Adipose tissue (tissue), 3 donors: Measurements from ENCODE around the gene WDPCP. TPM values are rescaled to one million over a fixed set of nuclear protein-coding genes. Genes with fewer than 3 reads are reported as not detected.
"Not testable (repeated sequence)": the region's sequence is repeated elsewhere in the genome, so short reads cannot be mapped to it uniquely, and the experiment has no call there.

ENCODE experiments used
- H3K27ac ChIP-seq: one replicate; pipeline ENCODE4 v1.5.1; 2013; ENCODE audit warnings: low read depth, low read length
- WGBS, 3 donors: extraction: QIAGEN DNeasy Blood & Tissue Kit; methylation state at CpG; one replicate each; pipeline ENCODE4 v1.1.7; 2013; 5-methylcytosine and 5-hydroxymethylcytosine counted together
- polyA plus RNA-seq, 3 donors: library from polyadenylated mRNA; stranded (reverse); fragments of 200-250 nt; gene quantifications; one replicate each; pipeline ENCODE4 v1.2.3, GENCODE V29; 2013
- donor health status: healthy with polysubstance abuse.
- donor health status: Bipolar disorder and iron deficiency.
- donor health status: healthy.

The WDPCP gene
- polyA plus RNA-seq, 3 donors, result 1.5 to 2.9 (median 1.9) TPM

DNA sequence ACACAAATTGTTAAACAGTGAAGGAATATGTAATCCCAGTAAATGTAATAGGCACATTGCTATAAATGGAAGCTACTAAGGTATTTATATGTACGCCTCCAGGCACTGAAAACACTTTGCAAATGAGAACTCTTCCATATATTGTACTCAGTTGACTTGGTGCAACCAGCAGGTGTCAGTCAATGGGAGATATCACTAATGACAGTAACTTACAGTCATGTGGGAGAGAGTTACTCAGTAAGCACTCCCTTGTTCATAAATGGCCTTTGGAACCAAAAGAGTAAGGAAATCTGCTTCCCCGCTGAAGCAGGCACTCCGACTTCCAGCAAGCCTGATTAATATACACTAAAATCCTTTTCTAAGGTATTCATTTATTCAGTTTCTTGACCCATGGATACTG lies 6.4 kb upstream of the WDPCP start:
- WGBS, 3 donors, result 93 to 97% (median 96%) methylated on average over 3 of the region's 3 CpGs
- no peak overlapping the region for H3K27ac ChIP-seq

GRCh38 chr2:63591566-63592175 lies 3.4 kb upstream of the WDPCP start:
- H3K27ac ChIP-seq, result no peak overlapping the region
- 81 to 88% (median 81%) methylated on average over 3 of the region's 3 CpGs for WGBS, 3 donors

DNA sequence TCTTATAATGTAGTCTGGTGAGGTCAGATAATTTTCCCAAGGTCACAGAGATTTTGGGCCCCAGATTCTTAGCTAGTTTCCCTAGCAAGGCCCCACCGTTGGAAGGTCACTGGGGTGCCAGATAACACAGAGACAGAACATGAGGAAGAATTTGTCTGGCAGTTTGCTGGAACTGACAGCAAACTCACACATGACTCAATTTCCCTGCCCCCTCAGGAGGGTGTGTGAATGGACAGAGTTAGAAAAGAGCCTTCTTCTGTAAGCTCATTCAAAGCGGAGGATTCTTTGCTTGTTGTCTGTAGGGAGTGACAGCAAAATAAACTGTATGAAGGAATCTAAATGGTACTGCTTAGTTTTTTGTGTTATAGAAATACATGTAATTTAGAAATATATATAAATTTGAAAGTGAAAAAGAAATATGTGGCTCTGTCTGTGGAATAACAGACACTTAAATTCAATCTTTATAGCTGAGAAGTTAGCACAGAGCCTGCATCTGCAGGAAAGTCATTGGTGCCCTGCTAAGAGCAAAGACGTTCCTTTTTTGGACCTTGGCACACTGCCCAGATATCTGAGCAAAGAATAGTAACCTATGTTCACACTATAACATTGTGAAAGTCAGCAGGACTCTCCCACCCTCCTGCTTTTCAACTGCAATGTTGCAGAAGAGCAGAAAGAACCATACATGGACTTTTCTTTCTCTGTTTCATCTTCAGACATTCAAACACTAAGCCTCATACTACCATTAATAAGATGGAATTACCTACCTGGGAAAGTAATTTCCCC lies 2.5 kb upstream of the WDPCP start:
- whole genome bisulfite sequencing, 3 donors, result 39 to 46% (median 41%) methylated on average over 3 of the region's 3 CpGs
- H3K27ac ChIP-seq, result no peak overlapping the region

- no peak overlapping the region for H3K27ac ChIP-seq
- 3 to 7% (median 7%) methylated on average over 26 of the region's 26 CpGs for whole genome bisulfite sequencing, 3 donors
Measured at GRCh38 chr2:63589148-63589958, 1.1 kb upstream of the WDPCP start.

- 0 to 1% (median 0%) methylated on average over 29 to 33 of the region's 33 CpGs for WGBS, 3 donors
- no peak overlapping the region for H3K27ac ChIP-seq
Measured at GRCh38 chr2:63587814-63588384, 378 bp downstream of the WDPCP start.

- H3K27ac ChIP-seq, result no peak overlapping the region
- WGBS, 3 donors, result 94 to 97% (median 96%) methylated on average over 1 of the region's 1 CpG
Measured at GRCh38 chr2:63582873-63583272, 5.4 kb downstream of the WDPCP start.

DNA sequence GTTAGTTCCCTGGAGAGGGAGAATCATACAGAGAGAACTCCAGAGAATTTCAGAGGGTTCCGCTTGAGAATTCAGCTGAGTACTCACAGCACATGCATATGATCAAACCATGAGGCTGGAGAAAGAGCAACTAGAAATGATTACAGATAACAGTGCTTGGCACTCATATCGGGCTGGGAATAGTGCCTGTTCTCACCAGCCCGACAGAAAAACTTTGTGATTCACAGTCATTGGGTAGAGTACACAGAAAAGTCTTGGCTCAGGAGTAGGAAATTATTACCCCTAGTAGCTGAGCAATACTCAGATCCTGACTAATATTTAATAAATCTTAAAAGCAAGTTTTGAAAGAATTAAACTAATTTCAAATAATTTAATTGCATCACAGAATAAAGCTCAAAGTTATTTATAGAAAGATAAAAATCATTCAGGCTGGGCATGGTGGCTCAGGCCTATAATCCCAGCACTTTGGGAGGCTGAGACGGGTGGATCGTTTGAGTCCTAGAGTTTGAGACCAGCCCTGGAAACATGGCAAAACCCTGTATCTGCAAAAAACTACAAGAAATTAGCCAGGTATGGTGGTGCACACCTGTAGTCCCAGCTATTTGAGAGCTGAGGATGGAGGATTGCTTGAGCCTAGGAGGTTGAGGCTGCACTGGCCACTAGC lies 6.8 kb downstream of the WDPCP start:
- WGBS, 3 donors, result 49 to 65% (median 63%) methylated on average over 5 of the region's 5 CpGs
- no peak overlapping the region for H3K27ac ChIP-seq

DNA sequence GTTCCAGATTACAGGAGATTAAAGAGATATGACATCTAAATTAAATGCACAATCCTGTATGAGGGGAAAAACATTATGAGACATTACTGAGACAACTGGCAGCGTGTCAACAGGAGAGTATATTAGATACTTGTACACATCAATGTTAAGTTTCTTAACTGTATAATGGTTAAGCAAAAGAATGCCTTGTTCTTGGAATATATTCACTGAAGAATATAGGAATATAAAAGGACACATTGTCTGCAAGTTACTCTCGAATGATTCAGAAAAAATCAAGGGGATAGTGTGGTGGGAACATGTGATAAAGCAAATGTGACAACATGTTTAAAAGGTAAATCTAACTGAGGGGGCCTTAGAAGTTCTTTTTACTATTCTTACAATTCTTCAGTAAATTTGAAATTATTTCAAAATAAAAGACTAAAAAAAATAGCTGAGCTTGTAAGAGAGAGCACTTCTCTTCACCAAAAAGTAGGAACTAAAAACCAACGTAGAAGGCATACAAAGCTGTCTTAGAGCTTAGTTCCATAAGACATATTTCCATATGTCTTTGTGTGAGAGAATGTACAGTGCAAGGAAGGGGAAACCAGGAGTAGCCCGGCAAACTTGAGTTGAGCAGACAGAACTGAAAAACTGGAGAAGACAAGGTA lies 7.5 kb downstream of the WDPCP start:
- 58 to 67% (median 67%) methylated on average over 4 of the region's 4 CpGs for WGBS, 3 donors
- no peak overlapping the region for H3K27ac ChIP-seq

DNA sequence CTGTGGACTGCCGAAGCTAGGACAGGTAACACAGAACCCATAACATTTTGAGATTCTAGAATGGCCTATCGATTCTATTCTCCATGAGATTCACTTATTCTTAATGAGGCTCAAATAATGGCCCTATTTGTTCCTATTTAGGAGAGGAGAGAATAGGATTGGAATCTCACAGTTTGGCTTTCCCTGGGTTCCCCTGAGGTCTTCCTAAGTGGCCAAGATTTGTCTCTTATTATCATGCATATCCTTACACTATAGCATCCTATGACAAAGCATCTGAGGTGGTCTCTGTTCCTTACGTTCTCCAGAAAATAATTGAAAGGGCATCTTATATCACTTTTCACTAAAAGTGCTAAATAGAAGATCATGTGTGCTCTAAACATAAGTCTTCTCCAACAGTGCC lies 9.5 kb downstream of the WDPCP start:
- H3K27ac ChIP-seq, result no peak overlapping the region
- WGBS, 3 donors, result 98% methylated on average over 3 of the region's 3 CpGs

DNA sequence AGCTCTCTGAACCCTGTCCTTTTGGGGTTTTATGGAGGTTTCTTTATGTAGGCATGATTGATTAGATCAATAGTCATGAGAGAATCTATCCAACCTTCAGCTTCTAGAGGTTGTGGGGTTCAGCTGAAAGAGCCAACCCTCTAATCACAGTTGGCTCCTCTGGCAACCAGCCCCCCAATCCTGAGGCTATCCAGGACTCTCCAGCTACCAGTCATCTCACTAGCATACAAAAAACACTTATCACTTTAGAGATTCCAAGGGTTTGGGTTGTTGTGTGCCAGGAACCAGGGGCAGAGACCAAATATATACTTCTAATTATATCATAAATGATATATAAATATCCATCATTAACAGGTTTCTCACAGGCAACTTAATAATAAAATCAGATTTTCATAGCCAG lies 11.7 kb downstream of the WDPCP start:
- no peak overlapping the region for H3K27ac ChIP-seq

DNA sequence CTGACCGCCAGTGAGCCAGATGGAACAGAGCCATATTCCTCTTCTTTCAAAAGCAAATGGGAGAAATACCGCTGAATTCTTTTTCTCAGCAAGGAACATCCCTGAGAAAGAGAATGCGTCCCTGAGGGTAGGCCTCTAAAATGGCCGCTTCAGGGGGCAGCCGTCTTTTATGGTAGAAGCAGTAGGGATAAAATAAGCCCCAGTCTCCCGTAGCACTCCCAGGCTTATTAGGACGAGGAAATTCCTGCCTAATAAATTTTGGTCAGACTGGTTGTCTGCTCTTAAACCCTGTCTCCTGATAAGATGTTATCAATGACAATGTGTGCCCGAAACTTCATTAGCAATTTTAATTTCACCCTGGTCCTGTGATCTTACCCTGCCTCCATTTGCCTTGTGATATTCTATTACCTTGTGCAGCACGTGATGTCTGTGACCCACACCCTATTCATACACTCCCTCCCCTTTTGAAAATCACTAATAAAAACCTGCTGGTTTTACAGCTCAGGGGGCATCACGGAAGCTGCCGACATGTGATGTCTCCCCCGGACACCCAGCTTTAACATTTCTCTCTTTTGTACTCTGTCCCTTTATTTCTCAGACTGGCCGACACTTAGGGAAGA lies 14.4 kb downstream of the WDPCP start:
- H3K27ac ChIP-seq, result not testable (repeated sequence)
- WGBS, 3 donors, result 95 to 97% (median 96%) methylated on average over 13 of the region's 13 CpGs

DNA sequence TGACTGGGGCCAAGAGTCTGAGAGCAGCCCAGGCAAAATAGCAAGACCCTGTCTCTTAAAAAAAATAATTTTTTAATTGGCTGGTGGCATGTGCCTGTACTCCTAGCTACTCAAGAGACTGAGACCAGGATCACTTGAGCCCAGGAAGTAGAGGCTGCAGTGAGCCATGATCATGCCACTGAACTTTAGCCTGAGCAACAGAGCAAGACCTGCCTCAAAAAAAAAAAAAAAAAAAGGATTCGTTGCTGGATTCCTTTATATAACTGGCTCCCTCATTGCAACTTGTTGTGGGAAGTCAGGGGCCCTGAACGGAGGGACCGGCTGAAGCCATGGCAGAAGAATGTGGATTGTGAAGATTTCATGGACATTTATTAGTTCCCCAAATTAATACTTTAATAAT lies 15.3 kb downstream of the WDPCP start:
- H3K27ac ChIP-seq, result not testable (repeated sequence)
- WGBS, 3 donors, result 95 to 97% (median 97%) methylated on average over 3 of the region's 3 CpGs

DNA sequence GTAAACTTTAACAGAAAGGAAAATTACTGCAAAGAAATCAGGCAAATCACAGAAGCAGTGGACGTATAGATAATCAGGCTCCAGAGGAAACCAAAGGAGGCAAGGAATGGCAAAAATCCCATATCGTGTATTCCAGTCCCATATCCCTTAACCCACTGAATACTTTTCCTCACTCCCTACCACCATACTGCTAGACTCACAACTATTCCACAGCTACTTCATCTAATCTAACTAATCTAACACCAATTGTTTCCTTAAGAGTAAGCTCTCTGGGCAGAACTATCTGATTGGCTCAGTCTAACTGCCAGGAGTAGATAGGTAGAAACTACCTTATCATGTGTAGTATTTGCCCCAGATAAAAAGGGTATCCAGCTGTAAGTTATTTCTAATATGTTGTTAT lies 16.3 kb downstream of the WDPCP start:
- H3K27ac ChIP-seq, result no peak overlapping the region
- WGBS, 3 donors, result 70 to 94% (median 93%) methylated on average over 2 of the region's 2 CpGs

DNA sequence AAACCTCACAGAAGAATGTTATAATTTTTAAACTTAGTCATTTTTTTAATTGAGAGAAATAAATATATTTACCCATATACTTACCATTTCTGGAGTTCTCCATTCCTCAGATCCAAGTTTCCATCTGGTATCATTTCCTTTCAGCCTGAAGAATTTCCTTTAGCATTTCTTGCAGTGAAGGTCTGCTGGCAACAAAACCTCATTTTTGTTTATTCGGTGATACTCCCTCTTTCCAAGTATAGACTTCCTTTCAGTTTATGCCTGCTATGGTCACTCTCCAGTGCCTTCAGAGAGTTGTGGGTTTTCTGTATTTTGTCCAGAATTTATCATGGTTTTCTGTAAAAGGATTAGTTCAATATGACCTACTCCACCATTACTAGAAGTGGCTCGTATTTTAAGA lies 17.0 kb downstream of the WDPCP start:
- H3K27ac ChIP-seq, result no peak overlapping the region
- WGBS, 3 donors, result 64 to 74% (median 65%) methylated on average over 2 of the region's 2 CpGs

DNA sequence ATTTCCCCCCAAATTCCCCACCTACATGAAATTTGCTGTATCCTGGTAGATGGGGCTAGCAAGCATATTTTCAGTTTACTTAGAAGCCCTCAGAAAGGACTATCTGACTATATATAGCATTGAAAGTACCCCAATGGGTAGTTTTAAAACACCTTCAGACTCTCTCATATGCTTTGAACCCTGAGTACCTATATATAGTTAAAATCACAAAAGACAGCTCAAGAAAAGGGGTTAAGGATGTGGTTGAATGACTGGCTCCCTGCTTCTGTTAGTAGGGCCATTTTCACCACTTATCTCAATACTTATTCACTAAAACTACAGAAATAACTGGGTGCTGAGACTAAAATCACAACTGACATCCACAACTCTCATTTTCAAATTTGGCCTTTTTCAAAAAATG lies 18.5 kb downstream of the WDPCP start:
- no peak overlapping the region for H3K27ac ChIP-seq

- no peak overlapping the region for H3K27ac ChIP-seq
Measured at GRCh38 chr2:63562751-63563150, 25.5 kb downstream of the WDPCP start.

DNA sequence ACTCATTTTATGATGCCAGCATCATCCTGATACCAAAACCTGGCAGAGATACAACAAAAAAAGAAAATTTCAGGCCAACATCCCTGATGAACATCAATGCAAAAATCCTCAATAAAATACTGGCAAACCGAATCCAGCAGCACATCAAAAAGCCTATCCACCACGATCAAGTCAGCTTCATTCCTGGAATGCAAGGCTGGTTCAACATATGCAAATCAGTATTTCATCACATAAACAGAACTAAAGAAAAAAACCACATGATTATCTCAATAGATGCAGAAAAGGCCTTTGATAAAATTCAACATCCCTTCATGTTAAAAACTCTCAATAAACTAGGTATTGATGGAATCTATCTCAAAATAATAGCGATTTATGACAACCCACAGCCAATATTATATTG lies 29.4 kb downstream of the WDPCP start:
- H3K27ac ChIP-seq, result not testable (repeated sequence)
- 59 to 83% (median 60%) methylated on average over 3 of the region's 3 CpGs for WGBS, 3 donors

DNA sequence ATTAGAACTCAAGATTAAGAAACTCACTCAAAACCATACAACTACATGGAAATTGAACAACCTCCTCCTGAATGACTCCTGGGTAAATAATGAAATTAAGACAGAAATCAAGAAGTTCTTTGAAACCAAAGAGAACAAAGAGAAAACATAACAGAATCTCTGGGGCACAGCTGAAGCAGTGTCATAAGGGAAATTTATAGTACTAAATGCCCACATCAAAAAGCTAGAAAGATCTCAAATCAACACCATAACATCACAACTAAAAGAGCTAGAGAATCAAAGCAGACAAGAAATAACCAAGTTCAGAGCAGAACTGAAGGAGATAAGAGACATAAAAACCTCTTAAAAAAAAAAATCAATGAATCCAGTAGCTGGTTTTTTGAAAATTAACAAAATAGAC lies 30.5 kb downstream of the WDPCP start:
- not testable (repeated sequence) for H3K27ac ChIP-seq
